ENCODE measurements around the gene RASA2. TPM values are rescaled to one million over a fixed set of nuclear protein-coding genes. Genes with fewer than 3 reads are reported as not detected.
"Not testable (repeated sequence)": the region's sequence is repeated elsewhere in the genome, so short reads cannot be mapped to it uniquely, and the experiment has no call there.

Gene RASA2
- total RNA-seq, 1 donor from 2014 or later, result 5.5 TPM

- peak; percentile 31 for DNase-seq (ENCODE audit: low read depth)
These were observed 43.6 kb downstream of the RASA2 start for GRCh38 chr3:141530415-141530768.

- DNase-seq (ENCODE audit: low read depth), result no peak
These were observed 45.8 kb downstream of the RASA2 start for GRCh38 chr3:141532609-141533008.

DNA sequence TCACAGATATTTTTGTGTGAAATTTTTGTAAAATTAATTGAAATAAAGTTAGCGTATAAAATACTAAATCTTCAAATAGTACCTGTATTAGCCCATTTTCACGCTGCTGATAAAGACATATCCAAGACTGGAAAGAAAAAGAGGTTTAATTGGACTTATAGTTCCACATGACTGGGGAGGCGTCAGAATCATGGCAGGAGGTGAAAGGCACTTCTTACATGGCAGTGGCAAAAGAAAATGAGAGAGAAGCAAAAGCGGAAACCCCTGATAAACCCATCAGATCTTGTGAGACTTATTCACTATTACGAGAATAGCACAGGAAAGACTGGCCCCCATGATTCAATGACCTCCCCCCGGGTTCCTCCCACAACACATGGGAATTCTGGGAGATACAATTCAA, 49.2 kb downstream of the RASA2 start:
- not testable (repeated sequence) for DNase-seq (ENCODE audit: low read depth)

DNA sequence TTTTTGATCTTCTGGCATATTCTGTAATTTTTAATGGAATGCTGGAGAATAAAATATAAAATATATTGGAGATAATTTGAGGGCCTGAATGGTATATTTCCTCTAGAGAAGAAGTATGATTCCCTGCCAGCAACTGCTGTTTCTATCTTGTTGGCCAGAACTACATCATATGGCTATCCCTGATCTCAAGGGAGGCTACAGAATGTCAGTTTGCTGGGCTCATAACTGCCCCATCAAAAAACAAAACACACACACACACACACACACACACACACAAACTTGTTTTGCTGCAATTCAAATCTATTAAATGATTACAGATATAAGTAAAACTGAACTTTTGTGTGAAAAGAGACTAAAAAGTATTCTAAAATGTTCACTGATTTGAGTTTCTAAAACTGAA, 51.0 kb downstream of the RASA2 start:
- no peak for DNase-seq (ENCODE audit: low read depth)

DNA sequence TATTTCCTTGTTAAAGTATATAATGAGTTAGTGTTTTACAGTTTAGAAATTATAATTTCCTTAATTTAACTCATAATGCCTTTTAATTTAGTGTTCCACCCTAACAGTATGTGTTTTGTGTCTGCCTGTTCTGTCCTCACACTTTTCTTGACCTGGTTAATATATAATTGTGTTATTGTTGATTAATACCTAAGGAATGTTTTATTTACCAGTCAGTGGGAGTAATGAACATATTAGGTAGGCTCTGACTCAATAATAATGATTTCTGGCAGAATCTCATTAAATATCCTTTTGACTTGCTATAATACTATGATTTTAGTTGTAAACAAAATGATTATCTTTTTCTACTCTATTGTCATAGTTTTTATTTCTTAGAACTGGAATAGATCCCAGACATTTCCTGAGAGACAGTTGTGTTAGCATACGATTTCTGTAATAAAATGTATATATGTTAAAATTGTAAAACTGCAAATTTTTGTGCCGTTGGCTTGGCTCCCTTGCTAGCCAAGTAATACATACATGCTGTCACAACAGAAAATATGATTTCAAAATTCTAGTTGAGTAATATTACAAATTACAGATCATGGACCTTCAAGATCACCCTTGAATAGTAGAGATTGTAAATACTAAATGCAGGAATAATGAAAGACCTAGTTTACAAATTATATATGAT, 51.9 kb downstream of the RASA2 start:
- DNase-seq (ENCODE audit: low read depth), result no peak

DNA sequence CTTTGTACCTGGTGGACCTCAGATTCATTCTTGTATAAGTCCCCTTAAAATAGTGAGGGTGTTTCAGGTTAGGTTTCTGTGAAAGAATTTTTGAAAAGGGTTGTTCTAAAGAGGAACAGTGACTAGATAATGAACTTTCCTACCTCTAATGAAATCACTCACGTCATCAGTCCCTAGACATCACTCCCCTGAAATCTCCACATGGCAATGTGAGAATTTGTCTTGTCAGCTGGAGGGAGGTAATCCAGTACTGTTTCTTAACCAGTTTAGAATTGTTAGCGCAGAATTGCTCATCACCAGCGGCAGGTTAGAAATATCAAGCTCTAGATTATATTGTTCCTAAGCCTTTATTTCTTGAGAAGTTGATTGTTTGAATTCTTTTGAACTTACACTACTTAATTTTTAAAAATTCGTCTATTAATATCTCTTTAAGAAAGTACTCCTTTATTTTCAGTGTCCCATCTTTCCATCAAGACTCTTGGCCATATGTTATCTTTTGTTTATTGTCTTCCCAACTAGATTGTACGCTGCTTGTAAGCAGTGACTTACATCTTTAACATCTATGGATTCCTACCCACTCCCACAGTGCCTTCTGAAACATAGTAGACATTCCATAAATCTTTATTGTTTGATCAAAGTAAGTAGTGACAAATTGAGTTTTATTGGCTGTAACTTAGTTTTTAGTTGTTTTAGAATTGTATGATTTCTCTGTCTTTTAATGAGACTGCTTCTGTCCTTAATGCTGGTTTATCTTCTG, 52.8 kb downstream of the RASA2 start:
- no peak for DNase-seq (ENCODE audit: low read depth)

- DNase-seq (ENCODE audit: low read depth), result no peak
These were observed 53.7 kb downstream of the RASA2 start for GRCh38 chr3:141540531-141540930.

DNA sequence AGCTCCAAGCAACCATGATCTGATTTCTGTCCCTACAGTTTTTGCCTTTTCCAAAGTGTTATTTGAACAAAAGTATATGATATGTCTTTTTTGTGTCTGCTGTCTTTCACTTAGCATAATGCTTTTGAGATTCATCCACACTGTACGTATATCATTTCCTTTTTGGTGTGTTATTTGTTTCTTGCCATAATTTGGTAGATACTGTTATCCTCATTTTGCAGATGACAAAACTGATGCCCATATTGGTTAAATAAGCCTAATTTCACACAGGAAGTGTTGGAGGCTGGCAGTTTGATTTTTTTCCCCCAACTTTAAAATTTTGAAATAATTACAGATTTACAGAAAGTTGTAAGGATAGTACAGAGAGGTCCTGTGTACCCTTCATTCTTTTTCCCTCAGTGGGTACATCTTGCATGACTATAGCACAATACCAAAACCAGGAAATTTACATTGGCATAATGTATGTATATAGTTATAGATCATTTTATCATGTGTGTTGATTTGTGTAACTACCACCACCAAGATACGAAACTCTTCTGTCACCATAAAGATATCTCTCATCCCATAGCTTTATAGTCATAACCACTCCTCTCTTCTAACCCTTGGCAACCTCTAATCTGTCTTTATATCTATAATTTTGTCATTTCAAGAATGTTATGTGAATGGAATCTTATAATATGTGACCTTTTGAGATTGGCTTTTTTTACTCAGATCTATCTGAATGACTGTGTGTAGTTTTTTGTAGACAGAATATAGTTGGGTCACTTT, 55.6 kb downstream of the RASA2 start:
- no peak for DNase-seq (ENCODE audit: low read depth)

GRCh38 chr3:141542989-141543388, 56.2 kb downstream of the RASA2 start:
- DNase-seq (ENCODE audit: low read depth), result no peak

GRCh38 chr3:141544697-141545096, 57.9 kb downstream of the RASA2 start:
- DNase-seq (ENCODE audit: low read depth), result no peak

DNA sequence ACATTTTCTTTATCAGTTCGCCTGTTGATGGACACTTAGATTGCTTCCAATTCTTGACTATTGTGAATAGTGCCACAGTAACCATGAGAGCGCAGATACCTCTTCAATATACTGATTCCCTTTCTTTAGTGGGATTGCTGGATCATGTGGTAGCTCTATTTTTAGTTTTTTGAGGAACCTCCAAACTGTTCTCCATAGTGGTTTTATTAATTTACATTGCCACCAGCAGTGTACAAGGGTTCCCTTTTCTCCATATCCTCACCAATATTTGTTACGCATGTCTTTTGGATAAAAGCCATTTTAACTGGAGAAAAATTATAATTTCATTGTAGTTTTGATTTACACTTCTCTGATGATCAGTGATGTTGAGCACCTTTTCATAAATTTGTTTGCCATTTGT, 59.3 kb downstream of the RASA2 start:
- DNase-seq (ENCODE audit: low read depth), result no peak

- DNase-seq (ENCODE audit: low read depth), result no peak
These were observed 59.8 kb downstream of the RASA2 start for GRCh38 chr3:141546586-141546985.

DNA sequence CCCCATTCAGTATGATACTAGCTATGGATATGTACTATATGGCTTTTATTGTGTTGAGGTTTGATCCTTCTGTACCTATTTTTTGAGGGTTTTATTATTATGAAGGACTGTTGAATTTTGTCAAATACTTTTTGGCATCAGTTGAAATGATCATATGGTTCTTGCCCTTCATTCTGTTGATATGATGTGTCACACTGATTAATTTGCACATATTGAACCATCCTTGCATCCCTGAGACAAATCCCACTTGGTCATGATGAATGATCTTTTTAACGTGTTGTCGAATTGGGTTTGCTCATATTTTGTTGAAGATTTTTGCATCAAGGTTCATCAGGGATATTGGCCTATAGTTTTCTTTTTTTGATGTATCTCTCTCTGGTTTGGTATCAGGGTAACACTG, 61.0 kb downstream of the RASA2 start:
- DNase-seq (ENCODE audit: low read depth), result no peak

DNA sequence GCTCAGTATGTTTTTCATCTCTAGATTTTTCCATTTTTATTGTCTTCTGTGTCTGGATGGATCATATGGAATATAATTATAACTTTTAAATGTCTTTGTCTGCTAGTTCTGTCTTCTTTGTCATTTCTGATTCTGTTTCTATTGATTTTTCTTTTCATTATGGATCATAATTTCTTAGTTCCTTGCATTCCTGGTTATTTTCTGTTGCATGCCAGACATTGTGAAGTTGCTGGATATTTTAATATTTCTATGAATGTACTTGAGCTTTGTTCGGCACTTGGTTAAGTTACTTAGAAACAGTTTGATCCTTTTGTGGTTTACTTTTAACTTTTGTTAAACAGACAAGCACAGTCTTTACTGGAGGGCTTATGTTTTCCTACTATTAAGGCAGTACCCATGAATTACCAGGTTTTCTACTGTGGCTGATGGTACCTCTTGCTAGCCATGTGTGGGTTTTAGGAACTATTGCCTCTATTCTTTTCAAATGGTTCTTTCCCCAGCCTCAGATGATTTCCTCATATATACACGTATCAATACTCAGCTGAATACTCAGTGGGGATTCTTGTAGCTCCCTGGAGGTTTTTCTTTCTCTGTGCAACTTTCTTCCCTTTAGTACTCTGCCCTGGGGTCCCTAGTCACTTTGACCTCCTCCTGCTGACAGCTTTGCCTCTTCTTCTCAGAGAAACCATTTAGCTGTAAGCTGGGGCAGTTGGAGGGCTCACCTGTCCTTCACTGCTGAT, 64.3 kb downstream of the RASA2 start:
- no peak for DNase-seq (ENCODE audit: low read depth)

DNA sequence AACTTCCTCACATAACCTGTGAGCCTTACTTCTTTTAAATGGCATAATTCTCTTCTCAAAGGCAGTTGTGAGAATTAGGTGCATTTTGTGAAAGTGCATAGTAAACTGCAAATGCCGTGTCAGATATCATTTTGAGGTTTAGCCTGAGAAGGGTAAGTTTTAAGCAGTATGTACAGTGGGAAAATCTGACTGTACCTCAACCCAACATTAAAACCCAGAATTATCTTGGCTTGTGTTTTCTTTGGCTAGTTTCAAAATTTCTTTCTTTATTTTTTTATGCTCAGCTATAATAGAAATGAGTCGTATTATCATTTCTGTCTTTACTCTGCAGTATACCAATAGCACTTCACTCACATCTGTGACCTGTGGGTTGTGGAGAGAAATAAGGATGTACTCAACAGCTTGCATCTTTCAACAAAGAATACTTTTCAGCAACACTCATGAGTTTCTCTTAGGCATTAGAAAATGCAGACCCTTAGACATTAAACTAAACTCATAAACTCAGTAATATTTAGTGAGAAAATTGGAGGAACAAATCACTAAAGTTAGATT, 65.7 kb downstream of the RASA2 start:
- no peak for DNase-seq (ENCODE audit: low read depth)

DNA sequence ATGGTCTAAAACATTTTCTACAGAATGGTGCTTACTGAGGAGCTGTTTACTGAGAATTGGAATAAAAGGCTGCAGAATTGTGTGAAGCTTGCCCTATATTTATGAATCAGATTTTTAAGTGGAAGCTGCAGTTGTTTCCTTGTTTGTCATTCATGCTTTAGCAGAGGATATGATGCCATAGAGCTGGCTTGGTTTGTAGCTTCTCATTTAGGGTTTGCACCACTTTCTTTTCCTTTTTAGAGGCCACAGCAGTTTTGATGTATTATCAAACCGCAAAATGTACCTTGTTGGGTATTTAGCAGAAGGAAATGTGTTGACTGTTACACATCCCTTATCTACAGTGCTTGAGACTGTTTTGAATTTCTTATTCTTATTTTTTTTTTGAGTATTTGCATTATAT, 66.2 kb downstream of the RASA2 start:
- DNase-seq (ENCODE audit: low read depth), result no peak

- no peak for DNase-seq (ENCODE audit: low read depth)
These were observed 69.2 kb downstream of the RASA2 start for GRCh38 chr3:141556034-141556433.

DNA sequence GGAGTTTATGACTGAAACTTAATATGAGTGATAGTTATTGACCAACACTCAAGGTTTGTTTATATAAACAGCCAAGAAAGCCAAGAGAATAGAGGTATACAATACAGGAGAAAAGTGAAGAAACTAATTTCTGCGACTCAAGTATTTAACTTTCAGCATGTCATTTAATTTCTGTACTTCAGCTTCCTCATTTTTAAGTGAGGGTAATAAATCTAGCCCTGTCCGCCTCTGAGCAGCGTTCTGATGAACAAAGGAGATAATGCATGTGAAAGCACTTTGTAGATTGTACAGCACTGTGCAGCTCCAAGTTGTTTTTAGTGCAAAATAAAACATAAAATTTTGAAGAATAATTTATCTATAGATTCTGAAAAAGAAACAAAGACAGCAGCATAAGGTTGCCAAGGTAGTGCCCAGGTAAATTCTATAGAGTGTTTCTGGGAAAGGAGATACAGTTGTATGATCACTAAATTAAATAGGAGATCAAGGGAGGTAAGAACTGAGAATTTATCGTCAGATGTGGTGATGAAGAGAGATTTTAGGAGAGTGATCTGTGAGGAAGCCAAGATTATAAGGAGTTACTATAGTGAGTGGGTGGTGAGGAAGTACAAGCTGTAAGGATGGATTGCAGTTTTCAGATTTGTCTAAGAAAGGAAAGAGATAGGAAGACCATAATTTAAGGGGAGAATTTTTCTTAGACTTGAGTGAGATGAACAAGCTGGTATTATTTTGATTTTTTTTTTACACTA, 71.3 kb downstream of the RASA2 start:
- DNase-seq (ENCODE audit: low read depth), result no peak

DNA sequence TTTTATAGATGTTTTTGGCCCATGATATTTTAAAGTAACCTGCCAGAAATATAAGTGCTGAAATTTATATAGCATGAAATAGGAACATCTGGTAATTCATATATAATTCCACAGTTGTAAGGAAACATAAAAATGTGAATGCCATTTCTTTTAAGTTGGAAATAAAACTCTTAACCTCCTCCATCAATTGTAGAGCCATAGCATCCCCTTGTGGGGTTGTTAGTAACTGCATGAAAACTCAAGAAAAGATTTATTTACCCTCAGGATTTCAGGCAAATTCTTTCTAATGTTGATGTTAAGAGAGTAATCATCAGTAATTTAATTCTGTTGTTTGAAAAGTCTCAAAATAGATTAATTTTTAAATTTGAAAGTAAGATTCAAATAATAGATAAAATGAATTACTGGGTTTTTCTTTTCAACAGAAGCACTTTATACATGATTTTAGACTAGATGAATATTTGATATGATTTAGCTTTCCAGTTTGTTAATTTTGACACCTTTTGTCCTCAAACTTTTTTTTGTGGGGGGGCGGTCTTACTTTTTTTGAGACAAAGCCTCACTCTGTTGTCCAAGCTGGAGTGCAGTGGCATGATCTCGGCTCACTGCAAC, 74.7 kb downstream of the RASA2 start:
- DNase-seq (ENCODE audit: low read depth), result peak; percentile 74

GRCh38 chr3:141564241-141564640, 77.4 kb downstream of the RASA2 start:
- DNase-seq (ENCODE audit: low read depth), result no peak
